GM21526 (cell line): ENCODE results near the gene ZIC2.
"Not testable (repeated sequence)": the region's sequence is repeated elsewhere in the genome, so short reads cannot be mapped to it uniquely, and the experiment has no call there.

Experiments
- ATAC-seq: cut with Tn5 transposase; IDR thresholded peaks from one replicate; pipeline ENCODE4 v1.9.1; 2021; ENCODE audit warnings: moderate library complexity; ENCODE audit not compliant: unreplicated experiment, low FRiP score

ZIC2 gene

DNA sequence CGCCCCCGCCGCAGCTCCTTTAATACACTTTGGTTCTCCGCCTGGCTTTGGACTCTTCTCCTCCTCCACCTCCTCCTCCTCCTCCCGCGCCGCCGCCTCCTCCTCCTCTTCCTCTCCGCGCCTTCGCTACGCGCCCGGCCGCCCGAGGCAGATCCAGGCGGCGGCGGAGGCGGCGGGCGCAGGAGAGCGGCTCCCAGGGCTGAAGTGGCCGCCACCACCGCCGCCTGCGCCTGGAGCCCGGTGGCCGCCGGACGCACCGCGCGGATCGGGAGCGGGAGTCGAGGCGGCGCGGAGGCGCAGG, at the start of gene ZIC2:
Gene ZIC2, plus strand, starts transcription at position 50 of the 301 bp plus-strand sequence. CDS start 281 bp downstream, outside the sequence.
- ATAC-seq: no peak

DNA sequence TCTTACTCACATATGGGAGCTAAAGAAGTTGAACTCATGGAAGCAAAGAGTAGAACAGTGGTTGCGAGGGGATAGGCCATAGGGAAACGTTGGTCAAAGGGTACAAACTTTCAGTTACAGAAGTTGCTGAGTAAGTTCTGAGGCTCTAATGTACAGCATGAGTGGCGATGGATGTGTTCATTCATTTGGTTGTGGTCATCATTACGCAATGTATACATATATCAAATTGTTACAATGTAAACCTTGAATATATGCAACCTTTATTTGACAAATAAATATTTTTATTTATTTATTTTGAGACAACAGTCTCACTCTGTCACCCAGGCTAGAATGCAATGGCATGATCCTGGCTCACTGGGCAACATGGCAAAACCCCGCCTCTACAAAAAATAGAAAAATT, 48.7 kb upstream of the ZIC2 start:
- ATAC-seq: no peak

GRCh38 chr13:99935772-99936171, 45.8 kb upstream of the ZIC2 start:
- no peak for ATAC-seq

DNA sequence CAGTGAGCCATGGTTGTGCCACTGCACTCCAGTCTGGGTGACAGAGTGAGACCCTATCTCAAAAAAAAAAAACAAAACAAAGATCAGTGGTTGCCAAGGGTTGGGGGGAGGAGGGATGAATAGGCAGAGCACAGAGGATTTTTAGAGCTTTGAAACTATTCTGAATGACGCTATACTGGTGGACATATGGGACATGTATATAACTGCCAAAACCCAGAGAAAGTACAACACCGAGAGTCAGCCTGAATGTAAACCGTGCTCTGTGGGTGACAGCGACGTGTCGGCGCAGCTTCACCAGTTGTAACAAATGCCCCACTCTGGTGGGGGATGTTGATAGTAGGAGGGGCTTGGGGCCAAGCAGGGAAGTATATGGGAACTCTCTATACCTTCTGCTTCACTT, 42.9 kb upstream of the ZIC2 start:
- no peak for ATAC-seq

- no peak for ATAC-seq
These were observed 40.5 kb upstream of the ZIC2 start for GRCh38 chr13:99941086-99941485.

GRCh38 chr13:99941911-99942310, 39.7 kb upstream of the ZIC2 start:
- no peak for ATAC-seq

DNA sequence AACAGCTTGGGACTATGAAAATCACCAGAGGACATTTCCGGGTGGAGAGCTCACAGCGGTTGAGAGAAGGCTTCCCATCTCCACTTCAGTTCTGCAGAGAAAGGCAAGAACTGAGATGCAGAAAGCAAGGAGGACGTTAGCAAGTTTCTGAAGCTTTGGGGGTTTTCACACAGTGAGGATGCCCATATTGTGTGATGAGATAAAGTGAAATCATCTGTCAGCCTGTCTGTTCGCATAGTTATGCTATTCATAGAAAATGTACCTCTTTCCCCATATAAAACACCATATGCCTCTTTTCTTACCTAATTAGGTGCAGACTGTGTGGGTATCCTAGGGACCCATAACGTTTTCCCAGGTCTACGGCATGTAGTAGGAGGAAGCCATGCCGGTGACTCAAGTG, 37.5 kb upstream of the ZIC2 start:
- ATAC-seq: no peak

- no peak for ATAC-seq
These were observed 37.0 kb upstream of the ZIC2 start for GRCh38 chr13:99944606-99945005.

- not testable (repeated sequence) for ATAC-seq
These were observed 36.1 kb upstream of the ZIC2 start for GRCh38 chr13:99945515-99945914.

- no peak for ATAC-seq
These were observed 33.9 kb upstream of the ZIC2 start for GRCh38 chr13:99947666-99948065.

DNA sequence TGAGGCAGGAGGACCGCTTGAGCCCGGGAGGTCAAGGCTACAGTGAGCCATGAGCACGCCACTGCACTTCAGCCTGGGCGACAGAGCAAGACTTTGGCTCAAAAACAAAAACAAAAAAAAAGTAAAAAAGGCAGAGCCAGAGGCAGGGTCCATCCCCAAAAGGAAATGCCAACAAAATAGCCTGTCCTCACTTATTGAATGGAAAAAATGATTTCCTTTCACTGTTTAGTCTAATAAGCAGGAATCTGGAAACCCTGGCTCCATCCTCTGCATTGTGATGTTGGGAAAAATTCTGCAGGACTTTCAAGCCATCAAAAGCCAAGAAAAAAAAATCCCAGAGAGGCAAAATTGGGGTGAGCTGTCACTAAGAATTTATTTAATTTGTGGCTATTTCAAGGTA, 33.2 kb upstream of the ZIC2 start:
- no peak for ATAC-seq

DNA sequence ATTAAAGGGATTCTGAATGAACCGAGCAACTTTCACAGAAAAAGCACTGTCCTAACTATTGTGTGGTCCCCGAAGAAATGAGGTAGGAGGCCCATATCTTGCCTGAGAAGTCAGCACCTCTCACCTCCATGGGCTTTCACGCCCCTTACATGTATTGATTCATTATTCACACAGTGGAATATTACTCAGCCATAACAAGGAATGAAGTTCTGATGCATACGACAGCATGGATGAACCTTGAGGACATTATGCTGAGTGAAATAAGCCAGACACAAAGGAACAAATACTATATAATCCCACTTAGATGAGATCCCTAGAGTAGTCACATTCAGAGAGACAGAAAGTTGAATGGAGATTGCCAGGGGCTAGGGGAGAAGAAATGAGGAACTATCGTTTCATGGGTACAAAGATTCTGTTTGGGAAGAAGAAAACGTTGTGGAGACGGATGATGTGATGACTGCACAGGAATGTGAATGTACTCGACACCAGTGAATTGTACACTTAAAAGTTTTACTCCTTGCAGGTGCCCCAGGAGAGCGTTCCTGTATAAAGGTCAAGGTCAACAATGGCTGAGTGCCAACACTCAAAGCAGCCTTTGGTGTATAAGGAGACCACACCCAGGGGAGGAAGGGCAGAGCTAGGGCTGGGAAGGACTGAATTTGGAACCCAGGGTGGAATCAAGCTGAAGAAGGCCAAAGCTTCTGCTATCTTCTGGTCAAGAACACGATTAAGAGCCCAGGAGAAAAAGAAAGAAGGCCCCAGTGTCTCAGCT, 32.5 kb upstream of the ZIC2 start:
- no peak for ATAC-seq

GRCh38 chr13:99949679-99950413, 31.7 kb upstream of the ZIC2 start:
- no peak for ATAC-seq

DNA sequence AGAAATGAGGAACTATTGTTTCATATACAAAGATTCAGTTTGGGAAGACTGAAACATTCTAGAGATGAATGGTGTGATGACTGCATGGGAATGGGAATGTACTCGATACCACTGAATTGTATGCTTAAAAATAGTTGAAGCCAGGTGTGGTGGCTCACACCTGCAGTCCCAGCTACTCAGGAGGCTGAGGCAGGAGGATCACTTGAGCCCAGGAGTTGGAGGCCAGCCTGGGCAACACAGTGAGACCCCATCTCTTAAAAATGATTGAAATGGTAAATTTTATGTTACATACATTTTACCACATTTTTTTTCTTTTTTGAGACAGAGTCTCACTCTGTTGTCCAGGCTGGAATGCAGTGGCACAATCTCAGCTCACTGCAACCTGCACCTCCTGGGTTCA, 29.9 kb upstream of the ZIC2 start:
- not testable (repeated sequence) for ATAC-seq

DNA sequence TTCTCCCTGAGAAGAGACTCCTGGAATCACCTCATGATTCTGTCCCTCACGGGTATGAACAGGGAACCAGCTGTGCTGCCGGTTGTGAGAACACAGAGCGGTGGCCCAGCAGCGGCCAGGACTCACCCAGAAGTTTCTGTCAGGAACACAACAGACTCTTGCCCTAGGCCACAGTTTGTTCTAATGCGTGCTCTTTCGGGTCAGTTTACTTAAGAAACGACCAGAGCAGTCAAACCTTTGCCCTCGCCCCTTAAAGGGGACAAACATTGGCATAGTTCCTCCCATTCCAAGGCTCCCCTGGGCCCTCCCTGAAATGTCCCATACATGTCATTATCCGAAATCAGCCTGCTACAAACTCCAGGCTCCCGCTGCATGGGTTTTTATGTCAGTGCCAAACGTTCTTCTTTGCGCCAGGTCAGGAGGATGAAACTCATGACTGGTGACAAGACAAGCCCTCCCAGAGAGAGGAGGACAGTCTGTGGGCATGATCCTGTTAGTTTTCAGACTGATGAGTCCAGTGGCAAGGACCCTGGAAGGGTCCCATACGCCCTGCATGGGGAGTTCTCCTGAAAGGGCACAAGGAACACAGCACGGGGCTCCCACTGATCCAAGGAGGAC, 28.3 kb upstream of the ZIC2 start:
- no peak for ATAC-seq

DNA sequence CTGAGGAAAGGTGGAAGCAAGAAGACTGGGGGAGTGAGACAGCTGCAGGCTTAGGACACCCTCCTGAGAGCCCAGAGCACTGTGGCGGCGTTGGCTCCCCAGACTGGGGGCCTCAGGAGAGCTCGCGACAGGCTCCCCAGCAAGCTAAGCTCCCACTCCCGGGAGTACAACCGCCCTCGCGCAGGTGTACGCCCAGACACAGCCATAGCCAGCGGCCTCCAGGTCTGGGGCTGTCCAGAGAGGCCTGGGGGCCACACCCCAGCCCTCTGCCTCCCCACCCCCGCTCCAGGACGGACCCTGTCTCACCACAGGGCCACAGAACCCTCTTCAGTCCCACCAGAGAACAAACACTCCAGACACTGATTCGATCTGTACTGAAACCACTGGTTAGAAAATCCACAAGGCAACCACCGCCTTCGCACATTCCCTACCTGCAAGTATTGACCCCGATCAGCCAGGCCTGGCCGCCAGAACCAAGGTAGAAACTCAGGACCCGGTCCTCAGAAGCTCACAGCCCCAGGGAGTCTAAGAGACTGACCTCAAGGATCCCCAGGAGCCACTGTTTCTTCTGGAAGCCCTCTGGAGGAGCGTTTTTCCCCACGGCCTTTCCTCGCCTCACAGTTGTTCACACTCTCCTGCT, 26.4 kb upstream of the ZIC2 start:
- ATAC-seq: no peak

- no peak for ATAC-seq
These were observed 25.7 kb upstream of the ZIC2 start for GRCh38 chr13:99955747-99956472.

GRCh38 chr13:99956473-99957349, 24.9 kb upstream of the ZIC2 start:
- no peak for ATAC-seq

- no peak for ATAC-seq
These were observed 23.0 kb upstream of the ZIC2 start for GRCh38 chr13:99958406-99959126.
